Ovary (tissue), 9 donors: ENCODE measurements around the gene EXD3. TPM values are rescaled to one million over a fixed set of nuclear protein-coding genes. Genes with fewer than 3 reads are reported as not detected.

Source experiments
- DNase-seq, 5 donors: peaks; one replicate each; pipeline ENCODE4 v3.0.0-alpha.2; 2019 to 2020
- H3K27ac ChIP-seq, 2 donors: fragments of 200-600 bp; one replicate each; pipeline versions ENCODE4 v1.5.1 to v1.8.0; 2019 to 2022
- H3K27me3 ChIP-seq: fragments of 200-600 bp; one replicate; pipeline ENCODE4 v1.8.0; 2022
- H3K36me3 ChIP-seq: fragments of 200-600 bp; sonication (generic); one replicate; pipeline ENCODE4 v1.5.1; 2019
- H3K4me1 ChIP-seq: one replicate; pipeline ENCODE4 v1.8.1; 2013; ENCODE audit warnings: mild to moderate bottlenecking, moderate library complexity; ENCODE audit not compliant: insufficient read depth
- H3K4me3 ChIP-seq: fragments of 200-600 bp; sonication (generic); one replicate; pipeline ENCODE4 v1.5.1; 2017
- H3K9me3 ChIP-seq, 2 donors: fragments of 200-600 bp in 1 of 2; sonication (generic) in 1 of 2; one replicate each; pipeline versions ENCODE4 v1.5.1 to v1.8.1; 2013 to 2019; ENCODE audit warnings: mild to moderate bottlenecking in 1 of 2, moderate library complexity in 1 of 2
- CTCF ChIP-seq, 3 donors: fragments of 450-650 bp in 2 of 3; fragments of 200-600 bp in 1 of 3; IDR thresholded peaks; one replicate each; pipeline versions ENCODE4 v1.5.1 to v1.8.0; 2016 to 2022; ENCODE audit warnings: antibody characterized with exemption in 3 of 3, mild to moderate bottlenecking in 1 of 3
- EP300 ChIP-seq: sonication (generic); formaldehyde crosslinking; IDR thresholded peaks from one replicate; pipeline ENCODE4 v1.6.1; 2017; ENCODE audit warnings: antibody characterized with exemption
- POLR2A ChIP-seq: fragments of 450-650 bp; IDR thresholded peaks from one replicate; pipeline ENCODE4 v1.6.1; 2017; ENCODE audit warnings: antibody characterized with exemption, mild to moderate bottlenecking, moderate library complexity
- WGBS, 3 donors: extraction: QIAGEN DNeasy Blood & Tissue Kit in 1 of 3; methylation state at CpG; one replicate each; pipeline versions ENCODE4 v1.1.5 to v1.1.7; 2013 to 2017; 5-methylcytosine and 5-hydroxymethylcytosine counted together
- intact Hi-C, 4 donors: fragments of 100-400 bp; cut with DNase I; formaldehyde crosslinking; loops; one replicate each; pipeline versions ENCODE4 v1.11.0 to v1.15.1; 2022 to 2023
- polyA plus RNA-seq, 2 donors: library from polyadenylated mRNA; stranded (reverse); fragments of 200-250 nt in 1 of 2; fragments of 350-450 nt in 1 of 2; fragmentation: Illumina TruSeq in 1 of 2; extraction: RNeasy Lipid Tissue Mini Kit (QIAGEN cat#74804) in 1 of 2; gene quantifications; one replicate each; pipeline ENCODE4 v1.2.3, GENCODE V29; 2013 to 2014
- total RNA-seq, 7 donors: library from RNA; depleted of rRNA in 2 of 7; stranded (reverse); fragments of >200 nt in 2 of 7; fragmentation: NEBNext Ultra II Directional in 3 of 7; extraction: Animal tissue kit (Norgen Biotek cat#: 25700) in 3 of 7; gene quantifications; one replicate each; pipeline versions ENCODE4 v1.1.0 to v1.2.4, GENCODE V29; 2016 to 2023
- donor health status: DM: no; HTN: no; CAD: no; lungs with moderate emphysema.
- donor health status: DM: no; HTN: no; CAD: no.
- donor health status: Bipolar disorder and iron deficiency.
- donor health status: DM: yes; HTN: yes; CAD: no.
- donor health status: DM: no; HTN: no; CAD: no.
- donor health status: DM: yes; HTN: yes; CAD: no.

EXD3 gene
- total and polyA plus RNA-seq, 9 donors = 1.0 to 30.6 (median 23.4) TPM

GRCh38 chr9:137404961-137405567 is 17.9 kb downstream of the EXD3 start:
- no peak overlapping the region for H3K27ac ChIP-seq
- intact Hi-C loops = loop anchor here in 3 of 4 donors (5.0 kb wide), 2 partner anchors 103 to 108 kb away; partner anchors contain the start of gene NRARP (in 1 of the 3)
- TF ChIP-seq EP300 (no peak), CTCF (IDR thresholded peaks at IDR 0.05) (no peak), POLR2A (no peak)
- H3K4me3 ChIP-seq = no peak overlapping the region
- no peaks in the 10 kb centered on the region for H3K36me3 ChIP-seq
- no peak for DNase-seq
- 92 to 95% (median 94%) methylated on average over 24 of the region's 24 CpGs for WGBS, 3 donors
- H3K9me3 ChIP-seq = no peaks in the 10 kb centered on the region
- H3K27me3 ChIP-seq = no peaks in the 10 kb centered on the region
- H3K4me1 ChIP-seq = peaks cover 8% of the 10 kb centered on the region

DNA sequence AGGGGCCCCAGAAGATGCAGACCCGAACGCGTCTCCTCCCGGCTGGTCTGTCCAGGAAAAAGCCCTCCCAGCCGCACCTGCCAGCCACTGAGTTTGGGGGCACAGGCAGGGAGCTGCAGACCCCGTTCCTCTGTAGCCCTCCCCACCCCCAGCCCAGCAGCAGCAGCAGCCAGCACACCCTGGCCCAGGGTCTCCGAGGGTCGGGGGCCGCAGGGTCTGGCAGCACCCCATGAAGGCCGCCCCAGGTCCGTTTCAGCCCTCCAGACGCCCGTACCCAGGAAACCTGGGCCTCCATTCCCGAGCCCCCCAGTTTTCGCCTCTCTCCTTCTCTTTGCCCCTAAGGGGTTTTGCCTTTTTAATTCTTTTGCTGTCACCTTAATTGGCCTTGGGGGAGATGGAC is 19.7 kb downstream of the EXD3 start:
- Histone ChIP-seq H3K27me3 (no peaks in the 10 kb centered on the region), H3K9me3 (no peaks in the 10 kb centered on the region), H3K36me3 (no peaks in the 10 kb centered on the region), H3K4me1 (peaks cover 8% of the 10 kb centered on the region), H3K4me3 (no peak overlapping the region), H3K27ac (no peak overlapping the region)
- DNase-seq = no peak
- no peak for TF ChIP-seq CTCF (IDR thresholded peaks at IDR 0.05)
- TF ChIP-seq EP300 = no peak
- WGBS, 3 donors = 93 to 95% (median 94%) methylated on average over 15 of the region's 15 CpGs
- intact Hi-C loops = no loop called here

GRCh38 chr9:137402746-137403145 is 20.2 kb downstream of the EXD3 start:
- Histone ChIP-seq H3K4me3 (no peak overlapping the region), H3K4me1 (peaks cover 4% of the 10 kb centered on the region), H3K9me3 (no peaks in the 10 kb centered on the region), H3K36me3 (no peaks in the 10 kb centered on the region), H3K27me3 (no peaks in the 10 kb centered on the region), H3K27ac (no peak overlapping the region)
- TF ChIP-seq POLR2A (no peak), EP300 (no peak), CTCF (IDR thresholded peaks at IDR 0.05) (no peak)
- no peak for DNase-seq
- intact Hi-C loops = no loop called here
- WGBS, 3 donors = 81 to 83% (median 81%) methylated on average over 10 to 11 of the region's 11 CpGs

DNA sequence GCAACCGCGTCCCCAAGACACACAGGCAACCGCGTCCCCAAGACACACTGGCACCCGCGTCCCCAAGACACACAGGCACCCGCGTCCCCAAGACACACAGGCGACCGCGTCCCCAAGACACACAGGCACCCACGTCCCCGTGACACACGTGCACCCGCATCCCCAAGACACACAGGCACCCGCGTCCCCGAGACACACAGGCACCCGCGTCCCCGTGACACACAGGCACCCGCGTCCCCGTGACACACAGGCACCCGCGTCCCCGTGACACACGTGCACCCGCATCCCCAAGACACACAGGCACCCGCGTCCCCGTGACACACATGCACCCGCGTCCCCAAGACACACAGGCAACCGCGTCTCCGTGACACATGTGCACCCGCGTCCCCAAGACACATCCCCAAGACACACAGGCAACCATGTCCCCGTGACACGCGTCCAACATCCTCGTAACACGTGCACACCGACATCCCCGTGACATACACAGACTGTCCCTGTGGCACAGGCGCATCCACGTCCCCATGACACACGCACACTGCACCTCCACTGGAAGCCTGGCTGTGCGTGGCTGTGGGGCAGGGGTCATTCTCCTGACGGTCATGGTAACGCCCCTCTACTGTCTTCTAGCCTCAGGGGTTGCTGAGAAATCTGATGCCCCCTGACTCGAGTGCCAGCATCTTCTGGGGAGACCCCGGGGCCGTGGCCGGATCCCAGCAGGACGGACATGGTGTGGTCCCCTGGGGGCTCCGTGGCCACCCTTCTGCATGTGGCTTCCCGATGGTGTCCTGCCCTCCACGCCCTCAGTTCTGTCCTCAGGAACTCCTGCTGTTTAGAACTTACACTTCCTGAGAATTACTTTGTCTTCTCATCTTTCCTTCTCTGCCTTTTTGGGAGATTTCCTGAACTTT is 24.1 kb downstream of the EXD3 start:
- Histone ChIP-seq H3K27me3 (no peaks in the 10 kb centered on the region), H3K4me1 (no peaks in the 10 kb centered on the region), H3K36me3 (no peaks in the 10 kb centered on the region), H3K4me3 (no peak overlapping the region), H3K9me3 (no peaks in the 10 kb centered on the region), H3K27ac (no peak overlapping the region)
- intact Hi-C loops = no loop called here
- TF ChIP-seq POLR2A (no peak), EP300 (no peak), CTCF (IDR thresholded peaks at IDR 0.05) (no peak)
- whole genome bisulfite sequencing, 3 donors = 95 to 97% (median 96%) methylated on average over 60 of the region's 60 CpGs
- no peak for DNase-seq
